Inflammatory macrophage treated with lipopolysaccharide for 4 hours (primary cell): ENCODE measurements around the gene INTS4.
"Not testable (repeated sequence)": the region's sequence is repeated elsewhere in the genome, so short reads cannot be mapped to it uniquely, and the experiment has no call there.

Experiments used
- DNase-seq: peaks from one replicate; pipeline ENCODE4 v3.0.0-alpha.2; 2020

The INTS4 gene, protein sequence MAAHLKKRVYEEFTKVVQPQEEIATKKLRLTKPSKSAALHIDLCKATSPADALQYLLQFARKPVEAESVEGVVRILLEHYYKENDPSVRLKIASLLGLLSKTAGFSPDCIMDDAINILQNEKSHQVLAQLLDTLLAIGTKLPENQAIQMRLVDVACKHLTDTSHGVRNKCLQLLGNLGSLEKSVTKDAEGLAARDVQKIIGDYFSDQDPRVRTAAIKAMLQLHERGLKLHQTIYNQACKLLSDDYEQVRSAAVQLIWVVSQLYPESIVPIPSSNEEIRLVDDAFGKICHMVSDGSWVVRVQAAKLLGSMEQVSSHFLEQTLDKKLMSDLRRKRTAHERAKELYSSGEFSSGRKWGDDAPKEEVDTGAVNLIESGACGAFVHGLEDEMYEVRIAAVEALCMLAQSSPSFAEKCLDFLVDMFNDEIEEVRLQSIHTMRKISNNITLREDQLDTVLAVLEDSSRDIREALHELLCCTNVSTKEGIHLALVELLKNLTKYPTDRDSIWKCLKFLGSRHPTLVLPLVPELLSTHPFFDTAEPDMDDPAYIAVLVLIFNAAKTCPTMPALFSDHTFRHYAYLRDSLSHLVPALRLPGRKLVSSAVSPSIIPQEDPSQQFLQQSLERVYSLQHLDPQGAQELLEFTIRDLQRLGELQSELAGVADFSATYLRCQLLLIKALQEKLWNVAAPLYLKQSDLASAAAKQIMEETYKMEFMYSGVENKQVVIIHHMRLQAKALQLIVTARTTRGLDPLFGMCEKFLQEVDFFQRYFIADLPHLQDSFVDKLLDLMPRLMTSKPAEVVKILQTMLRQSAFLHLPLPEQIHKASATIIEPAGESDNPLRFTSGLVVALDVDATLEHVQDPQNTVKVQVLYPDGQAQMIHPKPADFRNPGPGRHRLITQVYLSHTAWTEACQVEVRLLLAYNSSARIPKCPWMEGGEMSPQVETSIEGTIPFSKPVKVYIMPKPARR

DNA sequence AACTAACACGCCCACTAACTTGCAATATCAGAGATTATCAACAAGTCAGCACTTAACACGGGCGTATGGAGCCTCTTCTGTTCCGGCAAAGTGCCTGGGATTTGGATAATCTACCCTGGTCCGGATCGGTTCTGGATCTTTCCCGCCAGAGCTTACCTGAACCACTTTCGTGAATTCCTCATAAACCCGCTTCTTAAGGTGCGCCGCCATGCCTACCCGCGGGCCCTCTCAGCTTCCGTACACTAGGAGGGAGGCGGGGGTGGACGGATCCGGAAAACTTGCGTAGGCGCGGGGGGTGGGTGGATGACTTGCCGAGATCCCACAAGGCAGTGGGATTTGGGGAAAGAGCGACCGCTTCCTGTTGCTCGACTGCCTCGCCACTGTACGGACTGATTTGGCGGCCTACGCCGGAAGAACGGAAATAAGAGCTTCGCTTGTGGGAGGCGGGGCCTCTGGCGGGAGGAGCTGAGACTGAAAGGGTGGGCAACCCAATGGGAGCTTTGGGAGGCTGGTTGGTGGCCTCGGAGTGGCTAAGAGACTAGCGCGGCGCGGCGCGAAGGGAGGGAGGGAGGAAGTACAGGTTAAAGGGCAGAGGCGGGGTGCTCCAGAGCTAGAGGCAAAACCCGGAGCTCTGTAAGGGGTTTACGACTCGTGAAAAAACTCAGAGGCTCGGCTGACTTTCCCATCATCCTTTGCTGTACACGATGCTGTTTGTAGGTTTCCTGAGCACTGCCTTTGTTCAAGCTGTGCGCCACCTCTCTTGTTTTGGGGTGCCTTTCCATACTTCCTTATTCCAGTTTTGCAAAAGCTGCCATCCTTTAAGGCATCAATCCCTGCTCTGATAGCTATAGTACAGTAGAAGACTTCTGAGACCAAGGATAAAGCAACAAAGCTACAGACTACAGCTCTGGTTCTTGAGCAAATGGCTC, at the start of gene INTS4:
Gene INTS4 (minus strand): TSS at position 235 of the 929 bp plus-strand sequence. CDS start 25 bp downstream, at position 210.
- peak; percentile 99 for DNase-seq

DNA sequence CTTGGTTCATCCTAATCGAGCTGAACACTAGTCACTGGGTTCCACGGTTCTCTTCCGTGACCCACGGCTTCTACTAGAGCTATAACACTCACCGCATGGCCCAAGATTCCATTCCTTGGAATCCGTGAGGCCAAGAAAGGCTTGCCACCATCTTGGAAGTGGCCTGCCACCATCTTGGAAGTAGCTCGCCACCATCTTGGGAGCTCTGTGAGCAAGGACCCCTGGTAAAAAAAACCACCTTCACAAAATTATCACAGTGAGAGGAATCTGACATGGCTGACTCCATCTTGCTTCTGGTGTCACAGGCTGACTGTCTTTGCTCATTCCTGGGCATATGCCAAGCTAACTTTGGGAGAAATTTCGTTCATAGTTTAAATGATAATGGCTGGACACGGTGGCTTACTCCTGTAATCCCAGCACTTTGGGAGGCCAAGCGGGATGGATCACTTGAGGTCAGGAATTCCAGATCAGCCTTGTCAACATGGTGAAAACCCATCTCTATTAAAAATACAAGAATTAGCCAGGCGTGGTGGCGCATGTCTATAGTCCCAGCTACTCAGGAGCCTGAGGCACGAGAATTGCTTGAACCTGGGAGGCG, 47.5 kb upstream of the INTS4 start:
- DNase-seq: no peak

DNA sequence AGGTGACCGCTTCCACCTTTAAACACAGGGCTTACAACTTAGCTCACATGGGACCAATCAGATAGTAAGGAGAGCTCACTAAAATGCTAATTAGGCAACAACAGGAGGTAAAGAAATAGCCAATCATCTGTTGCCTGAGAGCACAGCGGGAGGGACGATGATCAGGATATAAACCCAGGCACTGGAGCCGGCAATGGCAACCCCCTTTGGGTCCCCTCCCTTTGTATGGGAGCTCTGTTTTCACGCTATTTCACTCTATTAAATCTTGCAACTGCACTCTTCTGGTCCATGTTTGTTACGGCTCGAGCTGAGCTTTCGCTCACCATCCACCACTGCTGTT, 46.9 kb upstream of the INTS4 start:
- not testable (repeated sequence) for DNase-seq

DNA sequence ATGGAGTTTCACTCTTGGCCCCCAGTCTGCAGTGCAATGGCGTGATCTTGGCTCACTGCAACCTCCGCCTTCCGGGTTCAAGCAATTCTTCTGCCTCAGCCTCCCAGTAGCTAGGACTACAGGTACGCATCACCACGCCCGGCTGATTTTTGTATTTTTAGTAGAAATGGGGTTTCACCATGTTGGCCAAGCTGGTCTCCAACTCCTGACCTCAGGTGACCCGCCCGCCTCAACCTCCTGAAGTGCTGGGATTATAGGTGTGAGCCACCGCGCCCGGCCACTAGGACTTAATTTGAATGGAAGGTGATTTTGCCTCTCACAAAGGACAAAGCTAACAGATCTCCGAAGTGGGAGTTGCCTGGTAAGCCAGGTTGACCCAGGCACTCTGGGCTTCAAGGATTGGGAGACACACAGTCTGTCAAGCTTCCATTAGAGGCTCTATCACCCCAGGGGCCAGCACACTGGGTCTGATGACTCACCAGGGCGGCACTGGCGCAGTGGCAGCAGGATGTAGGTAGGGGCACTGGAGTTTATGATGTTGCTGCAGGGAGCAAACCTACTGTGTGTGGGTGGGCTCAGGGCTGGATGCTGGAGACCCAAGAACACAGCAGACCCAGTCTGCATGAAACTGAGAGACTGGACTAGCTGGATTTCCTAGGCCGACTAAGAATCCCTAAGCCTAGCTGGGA, 46.4 kb upstream of the INTS4 start:
- DNase-seq: no peak

DNA sequence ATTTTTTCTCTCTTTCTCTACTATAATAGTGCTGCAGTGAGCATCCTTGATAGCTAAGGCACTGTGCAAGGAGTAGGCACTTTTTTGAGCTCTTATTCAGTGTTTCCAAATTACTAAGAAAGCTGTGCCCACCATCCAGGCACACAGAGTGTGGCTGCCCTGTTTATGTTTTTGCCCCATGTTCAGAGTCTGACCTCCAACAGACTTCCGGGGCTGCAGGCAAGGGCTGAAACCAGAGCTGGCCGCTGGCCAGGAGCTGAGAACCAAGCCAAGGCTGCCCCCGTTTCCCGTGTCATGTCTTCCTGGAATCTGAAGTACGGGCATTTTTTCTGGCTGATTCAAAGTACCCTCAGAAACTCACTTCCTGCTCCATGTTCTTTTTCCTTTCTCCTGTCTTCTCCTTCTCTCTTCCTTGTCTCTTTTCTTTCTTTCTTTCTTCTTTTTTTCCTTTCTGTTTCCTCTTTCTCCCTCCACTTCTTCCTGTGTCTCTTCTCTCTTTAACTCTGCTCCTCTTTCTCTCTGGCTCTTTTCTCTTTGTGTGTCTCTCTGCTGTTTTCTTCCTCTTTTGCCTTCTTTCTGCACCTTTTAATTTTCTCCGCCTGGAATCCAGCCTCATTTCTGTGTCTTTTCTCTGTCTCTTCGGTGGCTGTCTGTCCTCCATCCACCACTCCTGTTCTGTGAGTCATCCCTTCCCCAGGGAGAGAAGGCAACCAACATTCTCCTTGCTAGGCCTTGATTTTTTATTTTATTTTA, 45.6 kb upstream of the INTS4 start:
- DNase-seq: peak; percentile 26

DNA sequence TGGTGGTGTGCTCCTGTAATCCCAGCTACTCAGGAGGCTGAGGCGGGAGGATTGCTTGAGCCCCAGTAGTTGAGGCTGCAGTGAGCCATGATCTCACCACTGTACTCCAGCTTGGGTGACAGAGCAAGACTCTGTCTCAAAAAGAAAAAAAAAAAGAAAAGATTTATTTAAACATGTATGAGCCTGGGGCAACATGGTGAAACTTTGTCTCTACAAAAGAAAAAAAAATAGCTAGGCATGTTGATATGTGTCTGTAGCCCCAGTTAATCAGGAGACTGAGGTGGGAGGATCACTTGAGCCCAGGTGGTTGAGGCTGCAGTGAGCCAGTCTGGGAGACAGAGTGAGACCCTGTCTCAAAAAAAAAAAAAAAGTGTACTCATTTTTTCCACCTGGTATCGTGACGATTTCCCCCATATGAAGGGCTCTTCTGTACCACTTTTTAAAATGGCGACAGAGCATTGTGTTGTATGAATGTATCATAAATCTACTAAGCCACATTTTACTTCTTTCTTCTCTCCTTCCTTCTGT, 45.0 kb upstream of the INTS4 start:
- no peak for DNase-seq

DNA sequence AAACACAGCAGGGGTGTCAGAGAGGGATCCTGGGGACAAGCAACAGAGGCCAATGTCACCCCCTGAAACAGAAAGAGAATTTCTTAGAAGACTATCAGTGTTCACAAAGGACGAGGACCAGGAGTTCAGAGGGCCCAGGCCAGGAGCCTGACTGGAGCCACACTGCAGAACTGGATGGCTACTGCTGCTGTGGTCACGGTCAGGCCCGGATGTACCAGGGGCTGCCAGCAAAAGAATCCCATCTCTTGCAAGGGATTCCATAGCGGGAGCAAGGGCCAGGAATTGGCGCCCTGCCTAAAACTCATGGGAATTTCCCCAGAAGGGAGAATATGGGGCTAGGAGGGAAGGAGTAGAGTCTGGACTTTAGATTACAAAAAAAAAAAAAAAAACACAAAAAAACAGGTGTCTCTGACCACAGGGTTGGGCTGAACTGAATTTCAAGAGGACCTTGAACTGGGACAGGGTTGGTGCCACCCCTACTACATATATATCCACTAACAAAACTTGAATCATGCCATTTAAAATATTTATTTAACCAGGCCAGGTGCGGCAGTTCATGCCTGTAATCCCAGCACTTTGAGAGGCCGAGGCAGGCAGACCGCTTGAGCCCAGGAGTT, 44.3 kb upstream of the INTS4 start:
- DNase-seq: no peak

DNA sequence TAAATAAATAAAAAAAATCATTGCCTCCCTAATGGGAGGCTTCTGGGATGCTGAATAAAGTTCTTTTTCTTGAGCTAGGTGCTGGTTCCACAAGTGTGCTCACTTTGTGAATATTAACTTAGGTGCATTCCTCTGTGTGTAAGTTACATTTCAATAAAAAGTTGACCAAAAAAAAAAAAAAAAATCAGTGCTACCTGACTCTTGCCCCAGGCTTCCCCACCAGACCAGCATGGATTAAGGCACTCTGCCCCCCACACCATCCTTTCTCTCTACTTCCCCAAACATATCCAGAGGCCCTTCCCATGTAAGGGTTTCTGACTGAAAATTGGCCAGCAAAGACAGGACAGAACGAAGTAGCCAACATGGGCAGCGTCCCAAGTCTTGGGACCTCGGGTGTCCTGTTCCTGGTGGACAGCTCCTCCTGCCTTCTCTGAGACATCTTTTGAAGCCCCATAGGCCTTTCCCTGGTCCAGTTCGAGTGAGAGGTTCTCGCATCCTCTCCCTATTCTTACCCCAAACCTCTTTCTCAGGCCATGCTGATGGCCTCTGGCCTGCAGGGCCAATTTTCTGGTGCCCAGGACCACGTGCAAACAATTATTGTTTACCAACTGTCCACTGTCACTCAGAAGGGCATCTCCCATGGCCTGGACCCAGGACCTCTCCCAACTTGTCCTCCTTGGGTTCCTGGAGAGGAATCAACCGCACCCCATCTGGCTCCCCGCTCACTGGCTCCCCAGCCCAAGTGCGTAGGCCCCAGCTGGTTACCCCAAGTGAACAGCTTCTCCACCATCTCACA, 43.6 kb upstream of the INTS4 start:
- DNase-seq: no peak

DNA sequence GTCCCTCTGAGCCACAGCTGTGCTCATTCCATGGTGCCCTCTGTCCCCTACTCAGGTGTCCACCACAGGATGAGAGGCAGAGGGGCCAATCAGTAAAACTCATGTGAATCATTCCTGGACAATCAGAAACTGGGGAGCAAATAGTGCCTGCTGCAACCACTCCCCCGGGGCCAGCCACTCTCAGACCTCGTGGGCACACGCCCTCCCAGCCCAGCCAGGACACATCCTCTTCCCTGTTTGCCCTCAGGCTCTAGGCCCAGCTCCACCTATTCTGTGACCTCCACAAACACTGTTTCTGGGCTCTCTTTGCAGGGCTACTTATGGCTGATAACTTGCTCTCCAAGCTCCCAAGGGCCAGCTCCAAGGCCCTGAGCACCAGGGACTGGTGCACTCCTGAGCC, 42.6 kb upstream of the INTS4 start:
- no peak for DNase-seq

DNA sequence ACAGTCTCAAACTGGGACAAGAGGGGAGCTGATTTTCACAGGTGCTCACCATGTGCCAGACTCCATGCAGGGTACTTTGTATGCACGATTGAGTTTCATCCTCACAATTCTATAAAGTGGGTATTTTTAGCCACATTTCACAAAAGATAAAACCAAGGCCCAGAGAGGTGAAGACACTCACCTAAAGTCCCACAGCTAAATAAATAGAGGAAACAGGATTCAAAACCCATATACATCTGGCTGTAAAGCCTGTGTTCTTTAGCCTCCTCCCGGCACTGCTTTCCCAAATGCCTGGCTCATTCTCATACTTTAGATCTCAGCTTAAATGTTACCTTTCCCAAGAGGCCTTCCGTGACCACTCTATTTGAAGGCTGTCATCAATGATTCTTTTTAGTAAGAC, 41.8 kb upstream of the INTS4 start:
- DNase-seq: no peak

DNA sequence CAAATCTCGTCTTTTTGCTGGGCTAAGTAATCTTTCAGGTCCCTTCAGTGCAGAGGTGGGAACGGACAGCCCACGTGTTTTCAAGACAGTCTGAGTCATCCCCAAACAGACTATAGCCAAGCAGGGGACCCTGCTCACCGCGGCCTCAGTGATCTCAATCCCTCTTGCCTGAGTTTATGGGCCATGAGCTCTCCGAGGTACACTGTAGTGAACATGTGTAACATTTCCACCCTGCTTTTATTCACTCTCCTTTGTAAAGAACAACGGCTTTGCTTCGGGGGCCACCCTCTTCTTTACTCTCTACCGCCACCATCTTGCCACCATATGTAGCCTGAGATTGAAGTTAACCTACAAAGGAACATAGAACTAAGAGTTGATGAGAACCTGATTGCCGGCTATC, 40.2 kb upstream of the INTS4 start:
- no peak for DNase-seq

DNA sequence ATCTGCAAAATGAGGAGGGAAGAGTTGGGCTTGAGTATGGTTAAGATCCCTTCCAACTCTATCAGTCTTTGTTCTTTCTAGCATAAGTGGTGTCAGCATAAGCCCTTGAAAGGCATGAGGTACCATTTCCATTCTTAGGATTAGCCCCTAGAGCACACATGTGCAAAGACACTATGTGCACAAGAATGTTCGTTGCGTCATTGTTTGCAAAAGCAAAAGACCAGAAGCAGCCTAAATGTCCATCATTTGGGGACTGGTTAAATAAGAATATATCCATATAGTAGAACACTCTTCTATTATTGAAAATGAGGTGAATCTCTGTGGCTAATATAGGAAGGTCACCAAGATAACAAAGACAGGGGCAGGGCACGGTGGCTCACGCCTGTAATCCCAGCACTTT, 38.6 kb upstream of the INTS4 start:
- no peak for DNase-seq

DNA sequence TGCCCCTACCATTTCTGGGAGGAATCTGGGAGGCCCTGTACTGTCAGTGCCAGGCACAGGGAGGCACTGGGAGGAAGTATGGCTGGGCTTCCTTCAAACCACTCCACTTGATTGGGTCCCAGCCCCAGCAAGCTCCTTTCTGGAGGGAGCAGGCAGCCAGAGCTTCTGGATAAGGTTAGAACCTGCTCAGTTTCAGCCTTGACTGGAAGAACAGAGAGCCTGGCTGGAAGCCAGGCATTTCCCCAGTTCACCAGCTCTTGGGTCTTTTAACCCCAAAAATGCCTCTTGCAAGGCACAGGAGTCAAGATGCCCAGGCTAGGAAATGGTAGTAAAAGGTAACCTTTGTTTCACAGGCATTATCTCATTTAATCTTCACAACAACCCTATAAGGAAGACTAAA, 37.6 kb upstream of the INTS4 start:
- DNase-seq: no peak

DNA sequence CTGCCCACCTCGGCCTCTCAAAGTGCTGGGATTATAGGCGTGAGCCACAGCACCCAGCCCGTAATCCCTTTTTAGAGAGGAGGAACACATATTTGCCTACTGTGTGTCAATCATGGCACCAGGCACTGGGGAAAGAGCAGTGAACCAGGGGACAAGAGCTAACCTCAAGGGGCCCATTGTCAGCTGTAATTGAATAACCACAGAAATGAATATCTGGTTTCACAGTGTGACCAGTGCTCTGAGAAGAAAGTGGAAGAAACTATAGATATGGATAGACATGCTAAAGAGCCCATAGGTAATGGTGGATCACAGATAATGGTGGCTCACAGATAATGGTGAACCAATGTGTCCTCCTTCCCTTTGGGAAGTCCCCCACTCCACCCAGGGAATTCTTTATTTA, 37.2 kb upstream of the INTS4 start:
- DNase-seq: no peak

DNA sequence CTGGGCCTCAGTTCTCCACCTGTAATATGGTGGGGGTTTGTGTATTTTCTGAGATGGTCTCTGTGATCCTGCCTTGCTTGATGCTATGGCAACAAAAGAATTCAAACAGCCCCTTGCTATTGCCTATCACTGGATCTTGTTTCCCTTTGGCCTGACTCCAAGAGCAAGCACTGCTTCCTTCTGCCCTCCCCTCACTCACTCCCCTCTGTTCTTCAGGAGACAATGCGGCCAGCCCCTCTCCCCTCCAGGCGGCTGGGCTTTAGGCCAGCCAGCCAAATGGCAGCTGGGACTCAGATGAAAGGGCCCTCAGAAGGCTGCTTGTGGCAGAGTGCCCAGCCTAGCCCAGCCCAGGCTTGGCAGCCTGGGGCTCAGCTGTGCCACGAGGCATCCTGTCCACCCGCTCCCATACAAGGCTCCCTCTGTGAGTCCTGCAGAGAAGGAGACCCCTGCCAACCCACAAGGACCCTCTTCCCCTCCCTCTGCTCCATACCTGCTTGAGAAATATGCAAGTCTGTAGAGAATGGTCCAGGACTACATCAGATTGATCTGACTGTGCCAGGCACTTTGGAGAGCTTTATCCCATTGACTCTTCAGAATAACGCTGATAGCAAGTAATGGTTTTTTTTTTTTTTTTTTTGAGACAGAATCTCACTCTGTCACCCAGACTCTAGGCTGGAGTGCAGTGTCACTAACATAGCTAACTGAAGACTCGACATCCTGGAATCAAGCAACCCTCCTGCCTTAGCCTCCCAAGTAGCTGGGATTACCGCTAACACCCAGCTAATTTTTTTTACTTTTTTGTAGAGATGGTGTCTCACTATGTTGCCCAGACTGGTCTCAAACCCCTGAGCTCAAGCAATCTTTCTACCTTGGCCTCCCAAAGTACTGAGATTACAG, 36.2 kb upstream of the INTS4 start:
- no peak for DNase-seq

DNA sequence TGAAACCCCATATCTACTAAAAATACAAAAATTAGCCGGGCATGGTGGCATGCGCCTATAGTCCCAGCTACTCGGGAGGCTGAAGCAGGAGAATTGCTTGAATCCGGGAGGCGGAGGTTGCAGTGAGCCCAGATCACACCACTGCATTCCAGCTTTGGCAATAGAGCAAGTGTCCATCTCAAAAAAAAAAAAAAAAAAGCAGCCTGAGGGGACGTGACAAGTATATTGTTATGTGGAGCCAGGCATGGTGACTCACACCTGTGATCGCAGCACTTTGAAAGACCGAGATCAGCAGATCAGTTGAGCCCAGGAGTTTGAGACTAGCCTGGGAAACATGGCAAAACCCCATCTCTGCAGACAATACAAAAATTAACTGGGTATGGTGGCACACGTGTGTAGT, 34.0 kb upstream of the INTS4 start:
- not testable (repeated sequence) for DNase-seq

DNA sequence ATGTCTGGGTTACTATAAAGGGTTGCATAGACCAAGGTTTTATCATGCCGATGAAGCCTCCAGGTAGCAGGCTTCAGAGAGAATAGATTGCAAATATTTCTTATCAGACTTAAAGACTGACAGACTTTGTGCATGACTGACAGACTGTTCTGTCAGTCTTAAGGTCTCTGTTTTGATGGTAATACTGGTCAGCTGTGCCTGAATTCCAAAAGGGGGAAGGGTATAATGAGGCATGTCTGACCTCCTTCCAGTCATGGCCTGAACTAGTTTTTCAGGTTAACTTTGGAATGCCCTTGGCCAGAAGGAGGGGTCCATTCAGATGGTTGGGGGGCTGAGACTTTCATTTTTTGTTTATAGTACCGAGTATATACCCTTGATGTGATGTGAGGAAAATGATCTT, 33.3 kb upstream of the INTS4 start:
- DNase-seq: no peak

DNA sequence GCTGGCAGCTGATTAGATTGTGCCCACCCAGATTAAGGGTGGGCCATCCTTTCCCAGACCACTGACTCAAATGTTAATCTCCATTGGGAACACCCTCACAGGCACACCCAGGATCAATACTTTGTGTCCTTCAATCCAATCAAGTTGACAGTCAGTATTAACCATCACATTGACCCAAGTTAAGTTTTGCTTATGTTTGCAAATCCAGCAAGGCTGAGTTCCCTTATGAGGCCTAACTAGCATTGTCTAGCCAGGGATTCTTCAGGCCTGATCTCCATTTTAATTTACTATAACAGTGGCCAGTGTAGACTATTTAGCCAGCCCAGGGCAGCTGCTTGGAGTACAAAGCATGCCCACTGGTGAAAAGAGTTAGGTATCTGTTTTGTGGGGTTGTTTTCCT, 30.9 kb upstream of the INTS4 start:
- no peak for DNase-seq
